Measurements from ENCODE around the gene HOXA9. TPM values are rescaled to one million over a fixed set of nuclear protein-coding genes. Genes with fewer than 3 reads are reported as not detected.

The HOXA9 gene
- polyA plus RNA-seq, 1 donor from 2014 or later = not detected

DNA sequence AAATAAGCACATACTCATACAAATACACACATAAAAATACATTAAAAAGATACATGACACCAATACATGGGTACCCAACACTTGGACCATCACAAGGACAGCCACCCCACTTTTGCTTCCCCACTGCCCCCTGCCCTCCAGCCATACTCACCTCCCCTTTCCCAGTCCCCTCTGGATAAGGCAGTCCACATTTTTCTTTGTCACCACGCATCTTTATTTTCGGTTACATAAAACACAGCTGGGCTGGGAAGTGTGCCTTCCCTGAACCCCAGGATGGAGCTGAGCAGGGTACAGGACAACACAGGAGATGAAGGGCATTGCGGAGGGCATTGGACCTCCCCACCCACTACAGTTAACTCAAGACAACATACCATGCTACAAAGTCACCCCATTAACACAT is 11.8 kb downstream of the HOXA9 start:
- Histone ChIP-seq H3F3A (ENCODE audit: insufficient read depth, low read length, poor library complexity, severe bottlenecking) (no peaks in the 10 kb centered on the region), H4K20me1 (ENCODE audit: insufficient read depth) (no peaks in the 10 kb centered on the region), H3K9ac (ENCODE audit: low read length) (no peak overlapping the region), H3K9me2 (ENCODE audit: insufficient read depth, low read length) (no peaks in the 10 kb centered on the region), H3K9me3 (ENCODE audit: low read length) (peaks cover 31% of the 10 kb centered on the region), H3K79me2 (replicated peaks; ENCODE audit: insufficient read depth, low read length) (no peaks in the 10 kb centered on the region), H3K4me3 (ENCODE audit: low read length) (no peak overlapping the region), H3K27ac (ENCODE audit: low read length) (no peak overlapping the region), H3K27me3 (ENCODE audit: insufficient read depth, low read depth, low read length) (peaks cover 100% of the 10 kb centered on the region), H2AFZ (ENCODE audit: low read depth, low read length) (no peak overlapping the region), H3K36me3 (ENCODE audit: insufficient read depth, low read length) (no peaks in the 10 kb centered on the region), H3K4me2 (ENCODE audit: low read length) (no peak overlapping the region)
- TF ChIP-seq TAF1 (IDR thresholded peaks at IDR 0.05; ENCODE audit: low read depth) (no peak), EZH2 (IDR thresholded peaks at IDR 0.05; ENCODE audit: borderline replicate concordance, insufficient read depth, low read length, poor library complexity, severe bottlenecking) (no peak), RAD21 (conservative IDR thresholded peaks at IDR 0.05) (no peak), MXI1 (conservative IDR thresholded peaks at IDR 0.05; ENCODE audit: poor library complexity, severe bottlenecking) (no peak), EP300 (conservative IDR thresholded peaks at IDR 0.05; ENCODE audit: poor library complexity, severe bottlenecking) (no peak), POLR2AphosphoS5 (IDR thresholded peaks at IDR 0.05) (no peak), SMC3 (conservative IDR thresholded peaks at IDR 0.05; ENCODE audit: poor library complexity) (no peak)
- TF ChIP-seq, protein P1, sequence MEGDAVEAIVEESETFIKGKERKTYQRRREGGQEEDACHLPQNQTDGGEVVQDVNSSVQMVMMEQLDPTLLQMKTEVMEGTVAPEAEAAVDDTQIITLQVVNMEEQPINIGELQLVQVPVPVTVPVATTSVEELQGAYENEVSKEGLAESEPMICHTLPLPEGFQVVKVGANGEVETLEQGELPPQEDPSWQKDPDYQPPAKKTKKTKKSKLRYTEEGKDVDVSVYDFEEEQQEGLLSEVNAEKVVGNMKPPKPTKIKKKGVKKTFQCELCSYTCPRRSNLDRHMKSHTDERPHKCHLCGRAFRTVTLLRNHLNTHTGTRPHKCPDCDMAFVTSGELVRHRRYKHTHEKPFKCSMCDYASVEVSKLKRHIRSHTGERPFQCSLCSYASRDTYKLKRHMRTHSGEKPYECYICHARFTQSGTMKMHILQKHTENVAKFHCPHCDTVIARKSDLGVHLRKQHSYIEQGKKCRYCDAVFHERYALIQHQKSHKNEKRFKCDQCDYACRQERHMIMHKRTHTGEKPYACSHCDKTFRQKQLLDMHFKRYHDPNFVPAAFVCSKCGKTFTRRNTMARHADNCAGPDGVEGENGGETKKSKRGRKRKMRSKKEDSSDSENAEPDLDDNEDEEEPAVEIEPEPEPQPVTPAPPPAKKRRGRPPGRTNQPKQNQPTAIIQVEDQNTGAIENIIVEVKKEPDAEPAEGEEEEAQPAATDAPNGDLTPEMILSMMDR (IDR thresholded peaks at IDR 0.05; ENCODE audit: poor library complexity, severe bottlenecking) = no peak
- TF ChIP-seq, protein P2, sequence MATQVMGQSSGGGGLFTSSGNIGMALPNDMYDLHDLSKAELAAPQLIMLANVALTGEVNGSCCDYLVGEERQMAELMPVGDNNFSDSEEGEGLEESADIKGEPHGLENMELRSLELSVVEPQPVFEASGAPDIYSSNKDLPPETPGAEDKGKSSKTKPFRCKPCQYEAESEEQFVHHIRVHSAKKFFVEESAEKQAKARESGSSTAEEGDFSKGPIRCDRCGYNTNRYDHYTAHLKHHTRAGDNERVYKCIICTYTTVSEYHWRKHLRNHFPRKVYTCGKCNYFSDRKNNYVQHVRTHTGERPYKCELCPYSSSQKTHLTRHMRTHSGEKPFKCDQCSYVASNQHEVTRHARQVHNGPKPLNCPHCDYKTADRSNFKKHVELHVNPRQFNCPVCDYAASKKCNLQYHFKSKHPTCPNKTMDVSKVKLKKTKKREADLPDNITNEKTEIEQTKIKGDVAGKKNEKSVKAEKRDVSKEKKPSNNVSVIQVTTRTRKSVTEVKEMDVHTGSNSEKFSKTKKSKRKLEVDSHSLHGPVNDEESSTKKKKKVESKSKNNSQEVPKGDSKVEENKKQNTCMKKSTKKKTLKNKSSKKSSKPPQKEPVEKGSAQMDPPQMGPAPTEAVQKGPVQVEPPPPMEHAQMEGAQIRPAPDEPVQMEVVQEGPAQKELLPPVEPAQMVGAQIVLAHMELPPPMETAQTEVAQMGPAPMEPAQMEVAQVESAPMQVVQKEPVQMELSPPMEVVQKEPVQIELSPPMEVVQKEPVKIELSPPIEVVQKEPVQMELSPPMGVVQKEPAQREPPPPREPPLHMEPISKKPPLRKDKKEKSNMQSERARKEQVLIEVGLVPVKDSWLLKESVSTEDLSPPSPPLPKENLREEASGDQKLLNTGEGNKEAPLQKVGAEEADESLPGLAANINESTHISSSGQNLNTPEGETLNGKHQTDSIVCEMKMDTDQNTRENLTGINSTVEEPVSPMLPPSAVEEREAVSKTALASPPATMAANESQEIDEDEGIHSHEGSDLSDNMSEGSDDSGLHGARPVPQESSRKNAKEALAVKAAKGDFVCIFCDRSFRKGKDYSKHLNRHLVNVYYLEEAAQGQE (IDR thresholded peaks at IDR 0.05; ENCODE audit: borderline replicate concordance) = no peak

DNA sequence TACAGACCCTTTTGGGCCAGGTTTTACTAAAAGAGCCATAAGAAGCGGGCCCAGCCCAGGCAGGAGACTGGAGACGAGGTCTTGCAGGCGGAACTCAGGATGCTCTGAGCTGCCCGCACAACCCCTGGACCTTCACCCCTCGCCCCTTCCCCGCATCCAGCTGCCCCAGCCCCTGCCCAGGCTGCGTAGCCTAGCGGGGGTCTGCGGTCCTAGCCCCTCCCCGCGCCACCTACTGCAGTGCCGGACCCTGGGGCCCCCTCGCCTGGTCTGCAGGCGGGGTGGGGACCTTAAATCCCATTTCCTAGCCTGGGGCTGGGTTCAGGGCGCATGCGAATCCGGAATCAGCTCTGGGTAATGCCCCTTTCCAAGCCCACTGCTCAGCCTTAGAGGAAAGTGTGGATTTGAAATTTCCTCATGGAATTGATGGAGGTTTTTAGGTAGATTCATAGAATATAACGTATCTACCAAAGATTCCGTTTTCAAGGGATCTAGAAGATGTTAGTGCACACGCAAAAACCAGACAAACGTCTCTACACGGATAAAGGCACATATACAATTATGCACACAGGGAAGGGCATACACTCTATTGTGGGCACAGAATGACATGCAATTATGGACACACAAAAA is 12.4 kb downstream of the HOXA9 start:
- no peak overlapping the region for H3K9ac ChIP-seq (ENCODE audit: low read length)
- no peak overlapping the region for H3K27ac ChIP-seq (ENCODE audit: low read length)
- no peaks in the 10 kb centered on the region for H4K20me1 ChIP-seq (ENCODE audit: insufficient read depth)
- no peaks in the 10 kb centered on the region for H3K9me2 ChIP-seq (ENCODE audit: insufficient read depth, low read length)
- no peak overlapping the region for H3K4me3 ChIP-seq (ENCODE audit: low read length)
- TF ChIP-seq POLR2AphosphoS5 (IDR thresholded peaks at IDR 0.05) = no peak
- TF ChIP-seq MXI1 (conservative IDR thresholded peaks at IDR 0.05; ENCODE audit: poor library complexity, severe bottlenecking) = no peak
- no peak for TF ChIP-seq EZH2 (IDR thresholded peaks at IDR 0.05; ENCODE audit: borderline replicate concordance, insufficient read depth, low read length, poor library complexity, severe bottlenecking)
- TF ChIP-seq EP300 (conservative IDR thresholded peaks at IDR 0.05; ENCODE audit: poor library complexity, severe bottlenecking) = no peak
- TF ChIP-seq SMC3 (conservative IDR thresholded peaks at IDR 0.05; ENCODE audit: poor library complexity) = no peak
- TF ChIP-seq TAF1 (IDR thresholded peaks at IDR 0.05; ENCODE audit: low read depth) = no peak
- TF ChIP-seq RAD21 (conservative IDR thresholded peaks at IDR 0.05) = no peak
- TF ChIP-seq, protein P2 (IDR thresholded peaks at IDR 0.05; ENCODE audit: borderline replicate concordance) = no peak
- TF ChIP-seq, protein P1 (IDR thresholded peaks at IDR 0.05; ENCODE audit: poor library complexity, severe bottlenecking) = no peak
- H3K9me3 ChIP-seq (ENCODE audit: low read length) = peaks cover 27% of the 10 kb centered on the region
- no peak overlapping the region for H2AFZ ChIP-seq (ENCODE audit: low read depth, low read length)
- H3K36me3 ChIP-seq (ENCODE audit: insufficient read depth, low read length) = no peaks in the 10 kb centered on the region
- H3K27me3 ChIP-seq (ENCODE audit: insufficient read depth, low read depth, low read length) = peaks cover 100% of the 10 kb centered on the region
- no peaks in the 10 kb centered on the region for H3K79me2 ChIP-seq (replicated peaks; ENCODE audit: insufficient read depth, low read length)
- no peak overlapping the region for H3K4me2 ChIP-seq (ENCODE audit: low read length)
- no peaks in the 10 kb centered on the region for H3F3A ChIP-seq (ENCODE audit: insufficient read depth, low read length, poor library complexity, severe bottlenecking)

Data from neural cell (in vitro differentiated cells).